ENCODE measurements around the gene RSRC2. TPM values are rescaled to one million over a fixed set of nuclear protein-coding genes. Genes with fewer than 3 reads are reported as not detected.
"Not testable (repeated sequence)": the region's sequence is repeated elsewhere in the genome, so short reads cannot be mapped to it uniquely, and the experiment has no call there.

The RSRC2 gene
- total and polyA plus RNA-seq, 10 of the 15 experiments (the other 5 are each of a cell fraction or from before 2014, with no cell fraction given): 49.8 to 112 (median 60.6) TPM

DNA sequence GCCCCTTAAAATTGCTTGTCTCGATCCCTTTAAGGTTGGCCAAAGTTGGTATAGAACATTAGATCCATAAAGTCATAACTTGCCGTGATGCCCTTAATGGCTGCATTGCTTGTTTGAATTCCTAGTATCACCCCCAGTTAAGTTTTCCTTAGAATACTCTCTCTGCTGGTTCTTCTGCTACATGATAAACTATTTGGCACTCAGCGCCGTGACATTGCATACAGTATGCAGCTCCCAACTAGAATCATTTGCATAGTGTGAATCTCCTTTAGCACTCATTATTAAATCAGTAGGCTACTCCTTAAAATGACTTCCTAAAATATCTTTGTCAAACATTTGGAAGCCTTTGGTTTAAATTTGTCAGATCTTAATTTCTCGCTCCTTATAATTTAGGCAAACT lies 42.6 kb upstream of the RSRC2 start:
- ChIA-PET RAD21 (ENCODE audit: unreplicated experiment) (interaction anchor here (0.5 to 0.6 kb wide), 2 partner anchors 239 to 1527 kb away, joined by 3 read pairs; no protein-coding TSS in a partner anchor), SMC1A (ENCODE audit: uncharacterized antibody, unreplicated experiment) (interaction anchor here (1.7 kb wide), 1 partner anchor 15 kb away, joined by 4 read pairs; no protein-coding TSS in a partner anchor), POLR2A (no interaction called here), CTCF (interaction anchor here (0.6 to 0.9 kb wide), 3 partner anchors 18 to 325 kb away, joined by 3 to 5 read pairs (median 3); no protein-coding TSS in a partner anchor)
- Histone ChIP-seq H3K9me3 (replicated peaks; ENCODE audit: control insufficient read depth, insufficient read depth, low read length) (no peaks in the 10 kb centered on the region), H3K27me3 (replicated peaks in 1 of 2; ENCODE audit: control insufficient read depth in 2 of 2, insufficient read depth in 2 of 2, low read length in 1 of 2) (no peaks in the 10 kb centered on the region), H3K4me3 (no peak overlapping the region), H3K36me3 (ENCODE audit: control insufficient read depth in 2 of 2, insufficient read depth in 2 of 2, low read length in 1 of 2) (peaks cover 2 to 11% of the 10 kb centered on the region in 2 experiments; a peak in 3 of 4 replicates), H3K4me1 (ENCODE audit: control insufficient read depth, insufficient read depth, low read length) (no peaks in the 10 kb centered on the region), H3K4me2 (ENCODE audit: control insufficient read depth, insufficient read depth) (no peak overlapping the region), H3K9ac (ENCODE audit: control insufficient read depth, insufficient read depth, low read length) (no peak overlapping the region), H3K27ac (ENCODE audit: control insufficient read depth, insufficient read depth) (no peak overlapping the region), H3K79me2 (ENCODE audit: control insufficient read depth, insufficient read depth, low read length) (no peaks in the 10 kb centered on the region), H4K20me1 (ENCODE audit: control insufficient read depth, insufficient read depth) (no peaks in the 10 kb centered on the region), H2AFZ (ENCODE audit: control insufficient read depth, low read depth, low read length) (no peak overlapping the region)
- intact Hi-C loops (cut with micrococcal nuclease; ENCODE audit: unreplicated experiment) (no loop called here), in situ Hi-C loops (cut with MboI) (no loop called here)
- FAIRE-seq (no peak), ATAC-seq (no peak), DNase-seq (ENCODE audit: low read depth, low spot score) (no peak)
- BruUV-seq (replicated peaks): no TSS peak
- 97% methylated on average over 5 of the region's 5 CpGs for WGBS (ENCODE audit: insufficient coverage, insufficient replicate concordance, low lambda C conversion rate, missing lambda C conversion rate)
- TF ChIP-seq MYC (IDR thresholded peaks at IDR 0.05; ENCODE audit: insufficient read depth, insufficient read length, insufficient replicate concordance, low read length, severe bottlenecking): no peak
- no peak for TF ChIP-seq EED (IDR thresholded peaks at IDR 0.05; ENCODE audit: low read depth)
- no peak for TF ChIP-seq ESRRA (IDR thresholded peaks at IDR 0.05; ENCODE audit: low read length)
- no peak for TF ChIP-seq SIX5 (IDR thresholded peaks at IDR 0.05; ENCODE audit: low read depth, low read length, severe bottlenecking)
- TF ChIP-seq JUND (IDR thresholded peaks at IDR 0.05; ENCODE audit: low read depth, low read length): no peak
- no peak for TF ChIP-seq SUZ12 (IDR thresholded peaks at IDR 0.05; ENCODE audit: unreplicated experiment)
- TF ChIP-seq ASH2L (IDR thresholded peaks at IDR 0.05; ENCODE audit: borderline replicate concordance, low read depth): no peak
- TF ChIP-seq CREB1 (IDR thresholded peaks at IDR 0.05; ENCODE audit: low read depth): no peak
- TF ChIP-seq IKZF1 (conservative IDR thresholded peaks at IDR 0.05): no peak
- TF ChIP-seq BACH1 (IDR thresholded peaks at IDR 0.05; ENCODE audit: borderline replicate concordance): no peak
- TF ChIP-seq TCF3 (IDR thresholded peaks at IDR 0.05; ENCODE audit: borderline replicate concordance, insufficient read depth, low read depth, low read length): no peak
- TF ChIP-seq CBX3 (IDR thresholded peaks at IDR 0.05; ENCODE audit: borderline replicate concordance, low read depth): no peak
- no peak for TF ChIP-seq POLR2AphosphoS2 (IDR thresholded peaks at IDR 0.05; ENCODE audit: low read depth, low read length)
- TF ChIP-seq SREBF2 (IDR thresholded peaks at IDR 0.05; ENCODE audit: low read length): no peak
- no peak for TF ChIP-seq NR2F1 (conservative IDR thresholded peaks at IDR 0.05)
- TF ChIP-seq HCFC1 (IDR thresholded peaks at IDR 0.05; ENCODE audit: low read length): no peak
- no peak for TF ChIP-seq FOXM1 (IDR thresholded peaks at IDR 0.05; ENCODE audit: low read depth, low read length)
- no peak for TF ChIP-seq GATAD2B (conservative IDR thresholded peaks at IDR 0.05; ENCODE audit: low read depth)

DNA sequence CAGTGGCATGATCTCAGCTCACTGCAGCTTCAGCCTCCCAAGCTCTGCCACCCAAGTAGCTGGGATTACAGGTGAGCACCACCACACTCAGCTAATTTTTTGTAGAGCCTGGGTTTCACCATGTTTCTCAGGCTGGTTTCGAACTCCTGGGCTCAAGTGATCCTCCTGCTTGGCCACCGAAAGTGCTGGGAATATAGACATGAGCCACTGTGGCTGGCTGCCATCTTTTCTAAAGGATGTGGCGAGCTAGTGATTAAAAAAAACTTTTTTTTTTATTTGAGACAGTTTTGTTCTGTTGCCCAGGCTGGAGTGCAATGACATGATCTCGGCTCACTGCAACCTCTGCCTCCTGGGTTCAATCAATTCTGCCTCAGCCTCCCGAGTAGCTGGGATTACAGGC lies 40.1 kb upstream of the RSRC2 start:
- BruUV-seq (replicated peaks); FAIRE-seq; H3K27ac ChIP-seq (ENCODE audit: control insufficient read depth, insufficient read depth); H3K4me2 ChIP-seq (ENCODE audit: control insufficient read depth, insufficient read depth); H3K27me3 ChIP-seq (replicated peaks in 1 of 2; ENCODE audit: control insufficient read depth in 2 of 2, insufficient read depth in 2 of 2, low read length in 1 of 2); intact Hi-C loops (cut with micrococcal nuclease; ENCODE audit: unreplicated experiment); DNase-seq (ENCODE audit: low read depth, low spot score); ATAC-seq; H3K4me1 ChIP-seq (ENCODE audit: control insufficient read depth, insufficient read depth, low read length); H3K79me2 ChIP-seq (ENCODE audit: control insufficient read depth, insufficient read depth, low read length); H3K9me3 ChIP-seq (replicated peaks; ENCODE audit: control insufficient read depth, insufficient read depth, low read length); H2AFZ ChIP-seq (ENCODE audit: control insufficient read depth, low read depth, low read length); in situ Hi-C loops (cut with MboI); CTCF ChIA-PET; H4K20me1 ChIP-seq (ENCODE audit: control insufficient read depth, insufficient read depth); H3K4me3 ChIP-seq; H3K9ac ChIP-seq (ENCODE audit: control insufficient read depth, insufficient read depth, low read length); RAD21 ChIA-PET (ENCODE audit: unreplicated experiment): not testable (repeated sequence)
- ChIA-PET SMC1A (ENCODE audit: uncharacterized antibody, unreplicated experiment) (interaction anchor here (0.7 to 2.5 kb wide), 2 partner anchors 9 to 168 kb away, joined by 3 to 6 read pairs; no protein-coding TSS in a partner anchor), POLR2A (interaction anchor here (0.6 to 1.3 kb wide), 2 partner anchors 38 to 56 kb away, joined by 3 to 4 read pairs; no protein-coding TSS in a partner anchor)
- 100% methylated on average over 5 of the region's 5 CpGs for WGBS (ENCODE audit: insufficient coverage, insufficient replicate concordance, low lambda C conversion rate, missing lambda C conversion rate)
- peaks cover 0 to 13% of the 10 kb centered on the region in 2 experiments for H3K36me3 ChIP-seq (ENCODE audit: control insufficient read depth in 2 of 2, insufficient read depth in 2 of 2, low read length in 1 of 2)
